ENCODE results near the gene HAPSTR1.
"Not testable (repeated sequence)": the region's sequence is repeated elsewhere in the genome, so short reads cannot be mapped to it uniquely, and the experiment has no call there.

The HAPSTR1 gene

DNA sequence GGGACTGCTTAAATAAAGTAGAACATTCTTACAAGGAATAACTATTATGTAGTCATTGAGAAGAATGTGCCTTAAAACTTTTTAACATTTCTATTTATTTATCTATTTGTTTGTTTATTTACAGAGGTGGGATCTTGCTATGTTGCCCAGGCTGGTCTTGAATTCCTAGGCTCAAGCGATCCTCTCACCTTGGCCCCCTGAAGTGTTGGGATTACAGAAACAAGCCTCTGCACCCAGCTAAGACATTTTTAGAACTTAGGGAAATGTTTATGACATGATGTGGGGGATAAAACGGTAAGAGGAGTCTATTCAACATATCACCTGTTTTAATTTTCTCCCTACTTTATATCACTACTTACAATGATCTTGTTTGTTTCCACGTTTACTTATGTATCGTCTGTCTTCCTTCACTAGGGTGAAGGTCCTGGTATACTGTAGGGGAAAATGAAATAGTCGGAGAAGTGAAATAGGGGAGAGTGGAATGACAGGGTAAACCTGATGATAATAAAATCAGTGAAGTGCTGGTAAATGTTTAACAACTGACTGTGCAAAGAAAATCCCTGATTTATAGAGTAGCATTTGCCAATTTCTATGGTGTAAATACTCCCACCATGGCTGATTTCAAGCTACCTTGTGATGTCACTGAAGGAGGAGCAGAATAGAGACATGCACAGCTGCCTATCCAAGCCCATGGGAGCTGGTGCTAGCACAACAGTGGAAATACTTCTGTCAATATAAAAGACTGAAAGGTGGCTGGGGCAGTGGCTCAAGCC lies 16.0 kb upstream of the HAPSTR1 start:
- Histone ChIP-seq H3K18ac (ENCODE audit: low read depth in 1 of 2, low read length in 2 of 2) (peak overlapping the region; percentile 77 to 79), H3K9me3 (ENCODE audit: control insufficient read depth, low read length) (no peaks in the 10 kb centered on the region), H3K4me2 (ENCODE audit: low read length, poor library complexity, severe bottlenecking) (no peak overlapping the region), H3K4me1 (ENCODE audit: control insufficient read depth, insufficient read depth, low read depth, low read length) (peaks cover 9% of the 10 kb centered on the region), H3K36me3 (ENCODE audit: control insufficient read depth in 1 of 2, insufficient read depth in 2 of 2, low read depth in 1 of 2, low read length in 2 of 2) (no peaks in the 10 kb centered on the region), H3K79me1 (replicated peaks; ENCODE audit: low read length, poor library complexity, severe bottlenecking) (no peaks in the 10 kb centered on the region), H2AK5ac (ENCODE audit: low read length, severe bottlenecking) (peak overlapping the region; percentile 91), H4K8ac (ENCODE audit: low read length) (peak overlapping the region; percentile 49), H3K9ac (ENCODE audit: low read length) (no peak overlapping the region), H3K23ac (ENCODE audit: low read length in 2 of 2) (no peak overlapping the region), H2BK120ac (ENCODE audit: low read depth, low read length) (peak overlapping the region; percentile 86), H4K91ac (ENCODE audit: low read length) (peak overlapping the region; percentile 66), H3K4ac (ENCODE audit: low read depth in 1 of 2, low read length in 2 of 2) (peak overlapping the region; percentile 55 to 66), H3K27ac (ENCODE audit: low read length, poor library complexity, severe bottlenecking) (peak overlapping the region; percentile 93), H3K27me3 (ENCODE audit: control insufficient read depth in 1 of 2, insufficient read depth in 1 of 2, low read length in 2 of 2) (no peaks in the 10 kb centered on the region), H2BK12ac (ENCODE audit: low read length in 2 of 2) (peak overlapping the region; percentile 70 to 96), H2BK5ac (ENCODE audit: low read depth, low read length, poor library complexity, severe bottlenecking) (peak overlapping the region; percentile 53), H3K4me3 (ENCODE audit: insufficient read depth in 1 of 2, low read depth in 1 of 2, low read length in 2 of 2) (no peak overlapping the region), H3K14ac (ENCODE audit: low read length in 2 of 2) (peak overlapping the region in 1 of 2 experiments; percentile 53), H2AFZ (ENCODE audit: low read depth, low read length) (no peak overlapping the region), H2BK15ac (ENCODE audit: low read depth, poor library complexity, severe bottlenecking) (no peak overlapping the region)
- 98% methylated on average over 4 of the region's 5 CpGs for WGBS
- DNase-seq = no peak

- Histone ChIP-seq H3K27me3 (ENCODE audit: control insufficient read depth in 1 of 2, insufficient read depth in 1 of 2, low read length in 2 of 2) (no peaks in the 10 kb centered on the region), H3K36me3 (ENCODE audit: control insufficient read depth in 1 of 2, insufficient read depth in 2 of 2, low read depth in 1 of 2, low read length in 2 of 2) (no peaks in the 10 kb centered on the region), H3K9ac (ENCODE audit: low read length) (peak overlapping the region; percentile 14), H3K79me1 (replicated peaks; ENCODE audit: low read length, poor library complexity, severe bottlenecking) (no peaks in the 10 kb centered on the region), H3K18ac (ENCODE audit: low read depth in 1 of 2, low read length in 2 of 2) (peak overlapping the region; percentile 56 to 86), H2BK12ac (ENCODE audit: low read length in 2 of 2) (peak overlapping the region; percentile 69 to 90), H3K4me2 (ENCODE audit: low read length, poor library complexity, severe bottlenecking) (no peak overlapping the region), H3K14ac (ENCODE audit: low read length in 2 of 2) (no peak overlapping the region), H3K4me3 (ENCODE audit: insufficient read depth in 1 of 2, low read depth in 1 of 2, low read length in 2 of 2) (no peak overlapping the region), H2AFZ (ENCODE audit: low read depth, low read length) (no peak overlapping the region), H2BK5ac (ENCODE audit: low read depth, low read length, poor library complexity, severe bottlenecking) (no peak overlapping the region), H2BK120ac (ENCODE audit: low read depth, low read length) (peak overlapping the region; percentile 90), H4K8ac (ENCODE audit: low read length) (peak overlapping the region; percentile 94), H2AK5ac (ENCODE audit: low read length, severe bottlenecking) (no peak overlapping the region), H2BK15ac (ENCODE audit: low read depth, poor library complexity, severe bottlenecking) (no peak overlapping the region), H4K91ac (ENCODE audit: low read length) (peak overlapping the region; percentile 82), H3K23ac (ENCODE audit: low read length in 2 of 2) (no peak overlapping the region), H3K27ac (ENCODE audit: low read length, poor library complexity, severe bottlenecking) (peak overlapping the region; percentile 83), H3K4me1 (ENCODE audit: control insufficient read depth, insufficient read depth, low read depth, low read length) (peaks cover 9% of the 10 kb centered on the region), H3K4ac (ENCODE audit: low read depth in 1 of 2, low read length in 2 of 2) (peak overlapping the region; percentile 57 to 86), H3K9me3 (ENCODE audit: control insufficient read depth, low read length) (no peaks in the 10 kb centered on the region)
- DNase-seq = peak; percentile 84
- 45% methylated on average over 10 of the region's 11 CpGs for WGBS
Observed at GRCh38 chr16:9077091-9077809, 14.2 kb upstream of the HAPSTR1 start.

GRCh38 chr16:9078467-9079429 lies 12.7 kb upstream of the HAPSTR1 start:
- not testable (repeated sequence) for H3K79me1 ChIP-seq (replicated peaks; ENCODE audit: low read length, poor library complexity, severe bottlenecking); H3K4ac ChIP-seq (ENCODE audit: low read depth in 1 of 2, low read length in 2 of 2); H2AK5ac ChIP-seq (ENCODE audit: low read length, severe bottlenecking); H3K9ac ChIP-seq (ENCODE audit: low read length); H3K4me1 ChIP-seq (ENCODE audit: control insufficient read depth, insufficient read depth, low read depth, low read length); H3K4me3 ChIP-seq (ENCODE audit: insufficient read depth in 1 of 2, low read depth in 1 of 2, low read length in 2 of 2); H4K91ac ChIP-seq (ENCODE audit: low read length); H2BK15ac ChIP-seq (ENCODE audit: low read depth, poor library complexity, severe bottlenecking); H3K27ac ChIP-seq (ENCODE audit: low read length, poor library complexity, severe bottlenecking); H2BK5ac ChIP-seq (ENCODE audit: low read depth, low read length, poor library complexity, severe bottlenecking); H2AFZ ChIP-seq (ENCODE audit: low read depth, low read length); H2BK120ac ChIP-seq (ENCODE audit: low read depth, low read length); H3K14ac ChIP-seq (ENCODE audit: low read length in 2 of 2); H4K8ac ChIP-seq (ENCODE audit: low read length); H3K27me3 ChIP-seq (ENCODE audit: control insufficient read depth in 1 of 2, insufficient read depth in 1 of 2, low read length in 2 of 2); H2BK12ac ChIP-seq (ENCODE audit: low read length in 2 of 2); H3K4me2 ChIP-seq (ENCODE audit: low read length, poor library complexity, severe bottlenecking); H3K36me3 ChIP-seq (ENCODE audit: control insufficient read depth in 1 of 2, insufficient read depth in 2 of 2, low read depth in 1 of 2, low read length in 2 of 2); H3K18ac ChIP-seq (ENCODE audit: low read depth in 1 of 2, low read length in 2 of 2); H3K9me3 ChIP-seq (ENCODE audit: control insufficient read depth, low read length); H3K23ac ChIP-seq (ENCODE audit: low read length in 2 of 2)
- WGBS = 56% methylated on average over 7 of the region's 8 CpGs
- peak; percentile 95 for DNase-seq
